ENCODE measurements around the gene ANKMY2. TPM values are rescaled to one million over a fixed set of nuclear protein-coding genes. Genes with fewer than 3 reads are reported as not detected.

Gene ANKMY2
- total and polyA plus RNA-seq, 2 donors from 2014 or later = 19.3 to 21.9 TPM

GRCh38 chr7:16646472-16647072 is 1.0 kb upstream of the ANKMY2 start:
- Histone ChIP-seq H3K36me3 (ENCODE audit: control insufficient read depth in 2 of 3, insufficient read depth in 3 of 3, low read length in 3 of 3) (no peaks in the 10 kb centered on the region), H3K9me3 (ENCODE audit: control insufficient read depth in 2 of 3, insufficient read depth in 1 of 3, low read length in 3 of 3) (no peaks in the 10 kb centered on the region), H3K27me3 (ENCODE audit: control insufficient read depth, insufficient read depth, low read length) (no peaks in the 10 kb centered on the region), H3K9ac (ENCODE audit: low read length in 3 of 3) (peak overlapping the region; percentile 20 to 86 (median 67)), H3K27ac (ENCODE audit: low read depth in 2 of 2, low read length in 2 of 2) (peak overlapping the region in 1 of 2 donors; percentile 97), H3K4me3 (ENCODE audit: low read length in 3 of 3) (peak overlapping the region; percentile 77 to 92 (median 84)), H3K4me1 (ENCODE audit: control insufficient read depth in 2 of 3, insufficient read depth in 2 of 3, low read depth in 1 of 3, low read length in 3 of 3) (peaks cover 0 to 16% (median 0%) of the 10 kb centered on the region in 3 donors)
- intact Hi-C loops (cut with DNase I) = no loop called here
- no peak for FAIRE-seq
- DNase-seq = peak in 2 of 5 donors; percentile 58 to 59
- no peak for TF ChIP-seq CTCF (IDR thresholded peaks at IDR 0.05; ENCODE audit: borderline replicate concordance, extremely low read depth, insufficient read depth)

GRCh38 chr7:16644636-16645592 is 640 bp downstream of the ANKMY2 start:
- DNase-seq (peak; percentile 52 to 89 (median 72)), FAIRE-seq (no peak)
- TF ChIP-seq CTCF (IDR thresholded peaks at IDR 0.05; ENCODE audit: borderline replicate concordance, extremely low read depth, insufficient read depth) = no peak
- H3K4me3 ChIP-seq (ENCODE audit: low read length in 3 of 3) = peak overlapping the region; percentile 77 to 92 (median 80)
- no peaks in the 10 kb centered on the region for H3K27me3 ChIP-seq (ENCODE audit: control insufficient read depth, insufficient read depth, low read length)
- peak overlapping the region; percentile 82 to 86 (median 86) for H3K9ac ChIP-seq (ENCODE audit: low read length in 3 of 3)
- no peaks in the 10 kb centered on the region for H3K36me3 ChIP-seq (ENCODE audit: control insufficient read depth in 2 of 3, insufficient read depth in 3 of 3, low read length in 3 of 3)
- H3K9me3 ChIP-seq (ENCODE audit: control insufficient read depth in 2 of 3, insufficient read depth in 1 of 3, low read length in 3 of 3) = no peaks in the 10 kb centered on the region
- peak overlapping the region; percentile 78 to 97 for H3K27ac ChIP-seq (ENCODE audit: low read depth in 2 of 2, low read length in 2 of 2)
- intact Hi-C loops (cut with DNase I) = no loop called here
- H3K4me1 ChIP-seq (ENCODE audit: control insufficient read depth in 2 of 3, insufficient read depth in 2 of 3, low read depth in 1 of 3, low read length in 3 of 3) = peaks cover 0 to 16% (median 0%) of the 10 kb centered on the region in 3 donors

GRCh38 chr7:16644157-16644556 is 1.4 kb downstream of the ANKMY2 start:
- FAIRE-seq (no peak), DNase-seq (peak in 1 of 5 donors; percentile 6)
- H3K36me3 ChIP-seq (ENCODE audit: control insufficient read depth in 2 of 3, insufficient read depth in 3 of 3, low read length in 3 of 3) = no peaks in the 10 kb centered on the region
- TF ChIP-seq CTCF (IDR thresholded peaks at IDR 0.05; ENCODE audit: borderline replicate concordance, extremely low read depth, insufficient read depth) = no peak
- no peaks in the 10 kb centered on the region for H3K9me3 ChIP-seq (ENCODE audit: control insufficient read depth in 2 of 3, insufficient read depth in 1 of 3, low read length in 3 of 3)
- peak overlapping the region; percentile 82 to 86 (median 86) for H3K9ac ChIP-seq (ENCODE audit: low read length in 3 of 3)
- intact Hi-C loops (cut with DNase I) = no loop called here
- peaks cover 0 to 16% (median 0%) of the 10 kb centered on the region in 3 donors for H3K4me1 ChIP-seq (ENCODE audit: control insufficient read depth in 2 of 3, insufficient read depth in 2 of 3, low read depth in 1 of 3, low read length in 3 of 3)
- H3K27me3 ChIP-seq (ENCODE audit: control insufficient read depth, insufficient read depth, low read length) = no peaks in the 10 kb centered on the region
- no peak overlapping the region for H3K27ac ChIP-seq (ENCODE audit: low read depth in 2 of 2, low read length in 2 of 2)
- peak overlapping the region; percentile 77 to 92 (median 80) for H3K4me3 ChIP-seq (ENCODE audit: low read length in 3 of 3)
